ENCODE data around the gene COL8A2.

GRCh38 chr1:36062315-36062714 is 62.7 kb downstream of the COL8A2 start:
- TF ChIP-seq CTCF (IDR thresholded peaks at IDR 0.05; ENCODE audit: insufficient read depth, low read length) (no peak), POLR2AphosphoS5 (IDR thresholded peaks at IDR 0.05; ENCODE audit: low read depth) (no peak), REST (IDR thresholded peaks at IDR 0.05; ENCODE audit: insufficient replicate concordance, low read depth) (no peak)
